ENCODE data around the gene MRPS14.

The MRPS14 gene

DNA sequence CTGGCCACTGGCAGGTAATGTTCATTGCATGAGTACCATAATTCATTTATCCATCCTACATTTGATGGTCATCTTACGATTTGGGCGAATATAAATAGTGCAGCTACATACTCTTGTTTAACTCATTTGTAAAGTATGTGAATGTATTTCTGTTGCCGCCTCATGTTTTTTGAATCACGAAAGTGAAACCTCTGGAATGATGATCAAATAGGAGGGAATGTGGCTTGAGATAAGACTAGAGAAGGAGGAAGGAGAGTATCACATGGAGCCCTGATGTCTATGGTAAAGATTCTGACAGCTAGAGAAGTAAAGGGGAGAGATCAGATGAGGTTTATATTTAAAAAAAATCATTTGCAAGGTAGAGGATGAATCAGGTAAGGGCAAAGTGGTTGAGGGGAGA lies 8.0 kb downstream of the MRPS14 start:
- no peak for DNase-seq

DNA sequence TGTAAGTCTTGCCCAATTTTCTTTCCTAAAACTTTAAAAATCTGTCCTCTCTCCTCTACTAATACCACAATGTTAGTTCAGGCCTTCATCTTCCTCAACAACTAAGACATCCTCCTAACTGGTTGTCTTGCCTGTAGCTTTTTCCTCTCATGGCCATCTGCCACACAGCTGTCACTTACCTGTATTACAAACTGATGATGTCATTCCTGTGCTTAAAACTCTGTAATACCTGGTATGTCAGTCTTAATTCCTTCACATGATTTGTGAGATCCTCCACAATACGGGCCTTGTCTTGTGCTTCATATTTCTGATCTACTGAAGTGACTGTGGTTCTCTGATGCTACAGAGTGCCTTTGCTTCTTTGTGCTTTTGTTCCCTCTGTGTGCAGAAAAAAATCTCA lies 9.8 kb downstream of the MRPS14 start:
- no peak for DNase-seq

DNA sequence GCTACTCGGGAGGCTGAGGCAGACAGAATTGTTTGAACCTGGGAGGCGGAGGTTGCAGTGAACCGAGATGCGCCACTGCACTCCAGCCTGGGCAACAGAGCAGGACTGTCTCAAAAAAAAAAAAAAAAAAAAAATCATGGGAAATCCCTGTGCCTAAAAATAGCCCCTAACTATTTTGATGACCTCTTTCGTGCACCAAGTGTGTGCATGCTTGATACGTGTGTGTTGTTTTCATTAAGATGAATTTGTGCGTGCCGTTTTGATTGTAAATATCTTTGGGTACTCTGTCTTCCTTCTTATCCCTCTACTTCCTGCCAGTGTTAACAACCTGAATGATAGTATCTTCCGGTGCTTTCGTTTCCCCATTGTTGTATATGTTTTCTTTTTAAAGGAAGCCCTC lies 13.7 kb downstream of the MRPS14 start:
- no peak for DNase-seq

DNA sequence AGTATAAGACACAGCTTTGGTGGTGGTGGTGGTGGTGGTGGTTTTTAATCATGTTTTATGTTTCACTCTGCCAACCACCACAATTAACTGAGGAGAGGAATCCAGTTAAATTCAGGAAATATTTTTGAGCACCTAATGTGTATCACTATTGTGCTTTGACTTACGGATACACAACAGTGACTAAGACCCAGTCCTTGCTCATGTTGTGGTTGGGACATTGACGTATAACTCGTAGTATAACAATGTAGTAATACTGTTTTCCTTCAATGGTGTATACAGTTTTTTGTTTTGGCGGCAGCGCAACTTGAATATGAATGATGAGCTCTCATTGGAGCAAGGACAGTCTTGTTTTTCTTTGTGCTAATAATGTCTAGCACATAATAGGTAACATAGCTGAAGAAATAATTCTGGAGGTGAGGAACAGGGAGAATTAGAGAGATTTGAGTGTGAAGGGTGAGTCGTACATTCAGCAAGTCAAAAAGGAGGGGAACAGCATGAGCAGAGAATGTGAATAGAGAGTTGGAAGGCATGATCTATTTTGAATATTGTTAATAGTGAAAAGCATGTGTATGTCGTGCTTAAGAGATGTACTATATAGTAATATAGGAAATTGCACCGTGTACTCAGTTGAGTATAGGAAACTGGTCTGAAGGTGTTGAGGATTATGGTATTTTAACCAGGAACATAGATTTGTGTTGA lies 18.0 kb downstream of the MRPS14 start:
- DNase-seq = no peak

DNA sequence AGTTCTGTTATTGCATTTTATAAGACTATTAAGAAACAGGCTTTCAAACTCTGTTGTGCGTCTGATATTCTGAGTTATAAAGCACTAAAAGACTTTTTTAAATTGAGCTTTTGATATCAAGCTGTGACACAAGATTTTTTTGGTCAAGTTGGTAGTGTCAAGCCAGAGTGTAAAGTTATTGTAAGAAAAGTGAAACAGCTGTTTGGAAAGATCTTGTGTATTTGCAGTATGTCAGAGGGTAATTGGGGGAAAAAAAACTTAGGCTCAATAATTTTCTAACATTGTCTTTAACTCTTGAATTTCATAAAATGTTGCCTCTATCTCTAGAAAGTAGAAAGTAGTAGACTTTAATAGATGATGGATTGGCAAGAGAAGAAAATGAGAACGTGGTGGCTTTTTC lies 19.7 kb downstream of the MRPS14 start:
- DNase-seq = no peak

DNA sequence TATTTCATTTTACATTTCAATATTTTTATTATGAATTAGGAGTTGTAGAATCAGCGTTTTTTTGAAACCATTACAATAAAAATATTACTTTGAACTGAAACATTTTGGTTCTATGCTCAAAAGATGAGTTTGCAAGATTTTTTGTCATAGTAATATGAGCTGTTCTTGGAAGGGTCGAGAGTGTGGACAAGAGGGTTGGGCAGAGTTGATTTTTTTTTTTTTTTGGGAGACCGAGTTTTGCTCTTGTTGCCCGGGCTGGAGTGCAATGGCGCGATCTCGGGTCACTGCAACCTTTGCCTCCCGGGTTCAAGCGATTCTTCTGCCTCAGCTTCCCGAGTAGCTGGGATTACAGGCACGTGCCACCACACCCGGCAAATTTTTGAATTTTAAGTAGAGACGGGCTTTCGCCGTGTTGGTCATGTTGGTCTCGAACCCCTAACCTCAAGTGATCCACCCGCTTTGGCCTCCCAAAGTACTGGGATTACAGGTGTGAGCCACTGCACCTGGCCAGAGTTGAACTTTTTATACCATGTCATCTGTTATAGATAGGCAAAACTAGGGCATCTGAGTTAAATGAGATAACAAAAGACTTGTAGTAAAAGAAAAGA lies 20.2 kb downstream of the MRPS14 start:
- no peak for DNase-seq

DNA sequence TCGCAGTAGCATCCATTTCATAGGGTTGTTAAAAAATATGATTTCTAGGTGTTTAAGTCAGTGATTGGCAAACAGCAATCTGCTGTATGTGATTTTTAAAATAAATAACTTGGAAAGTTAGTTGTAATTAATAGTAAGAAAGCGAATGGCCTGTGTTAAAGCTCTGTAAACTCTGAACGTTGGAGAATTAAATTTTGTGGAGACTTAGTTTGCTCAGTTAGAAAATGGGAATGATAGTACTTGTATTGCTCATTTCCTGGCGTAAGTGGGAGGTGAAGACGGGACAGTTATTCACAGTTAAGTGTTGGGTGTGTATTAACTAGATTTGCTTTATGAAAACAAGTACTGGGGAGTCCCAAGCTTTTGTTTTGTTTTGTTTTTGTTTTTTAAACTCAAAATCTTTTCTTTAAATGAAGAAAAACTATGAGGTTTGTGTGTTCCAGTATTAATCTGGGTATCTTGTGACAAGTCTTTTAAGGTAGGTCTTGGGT lies 22.5 kb downstream of the MRPS14 start:
- DNase-seq = no peak

DNA sequence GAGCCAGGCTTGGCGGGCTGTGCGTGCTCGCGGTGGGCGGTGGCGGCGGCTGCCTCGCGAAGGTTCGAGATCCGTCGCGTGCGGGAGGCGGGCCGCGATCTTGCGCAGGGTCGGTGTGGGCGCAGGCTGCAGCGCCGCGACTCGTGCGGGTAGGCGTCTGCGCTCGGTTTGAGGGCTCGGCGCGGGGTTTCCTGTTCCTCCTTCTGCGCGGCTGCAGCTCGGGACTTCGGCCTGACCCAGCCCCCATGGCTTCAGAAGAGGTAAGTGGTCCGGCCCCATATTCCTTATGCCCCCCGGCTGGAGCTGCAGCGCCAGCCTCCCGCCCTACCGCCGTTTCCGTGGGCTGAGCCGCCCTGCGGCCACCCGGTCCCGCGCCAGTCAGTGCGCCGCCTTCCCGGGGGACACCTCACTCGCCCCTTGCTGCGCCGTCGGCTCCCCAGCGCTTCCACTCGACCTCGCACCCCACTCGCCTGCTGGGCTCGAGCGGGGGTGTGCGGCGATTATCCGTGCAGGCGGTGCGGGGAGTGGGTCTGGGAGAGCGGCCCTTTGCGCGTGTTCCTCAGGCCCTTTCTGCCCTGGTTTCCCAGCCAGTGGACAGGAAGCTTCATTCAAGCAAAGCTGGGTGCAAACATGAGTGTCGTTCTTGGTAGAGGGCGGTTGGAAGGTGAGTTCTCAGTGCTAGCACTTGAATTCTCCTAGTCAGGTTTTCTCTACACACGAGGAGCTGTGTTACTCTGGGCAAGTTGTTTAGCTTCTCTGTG lies 23.1 kb downstream of the MRPS14 start, which contains the start of gene CACYBP:
CACYBP (plus strand) TSS at position 12 of the 761 bp plus-strand sequence; CDS start at position 246, 234 bp downstream.
- peak; percentile 33 for DNase-seq

DNA sequence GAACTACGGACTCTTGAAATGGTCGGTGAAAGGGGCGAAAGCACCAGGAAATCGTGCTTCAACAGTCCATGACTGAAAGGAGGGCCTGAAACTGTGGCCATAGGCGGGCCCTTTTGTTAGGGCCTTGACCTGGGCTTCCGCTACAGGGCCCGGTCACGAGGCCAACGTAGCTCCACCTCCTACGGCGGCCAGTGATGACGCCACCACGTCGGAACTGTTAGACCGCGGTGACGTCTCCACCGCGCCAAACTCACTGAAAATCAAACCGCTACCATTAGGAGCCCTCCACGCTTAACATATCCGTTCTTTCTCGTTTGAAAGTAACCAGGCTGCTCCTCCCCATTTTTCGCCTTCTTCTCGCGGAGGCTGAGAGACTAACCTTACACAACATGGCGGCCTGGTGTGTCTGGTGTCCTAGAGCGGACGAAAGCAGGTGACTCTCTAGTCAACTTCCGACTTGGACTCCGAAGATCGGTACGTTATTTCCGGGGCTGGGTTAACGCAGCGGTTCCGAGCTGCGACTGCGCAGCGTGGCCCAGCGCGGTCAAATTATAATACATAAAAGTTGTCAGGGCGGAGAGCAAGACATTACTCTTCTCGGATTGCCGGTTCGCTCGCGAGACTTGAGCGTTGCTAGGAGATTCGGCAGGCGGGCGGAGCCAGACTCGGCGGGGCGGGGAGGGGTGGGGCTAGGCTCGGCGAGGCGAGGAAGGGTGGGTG lies 23.8 kb downstream of the MRPS14 start:
- DNase-seq = peak; percentile 99

DNA sequence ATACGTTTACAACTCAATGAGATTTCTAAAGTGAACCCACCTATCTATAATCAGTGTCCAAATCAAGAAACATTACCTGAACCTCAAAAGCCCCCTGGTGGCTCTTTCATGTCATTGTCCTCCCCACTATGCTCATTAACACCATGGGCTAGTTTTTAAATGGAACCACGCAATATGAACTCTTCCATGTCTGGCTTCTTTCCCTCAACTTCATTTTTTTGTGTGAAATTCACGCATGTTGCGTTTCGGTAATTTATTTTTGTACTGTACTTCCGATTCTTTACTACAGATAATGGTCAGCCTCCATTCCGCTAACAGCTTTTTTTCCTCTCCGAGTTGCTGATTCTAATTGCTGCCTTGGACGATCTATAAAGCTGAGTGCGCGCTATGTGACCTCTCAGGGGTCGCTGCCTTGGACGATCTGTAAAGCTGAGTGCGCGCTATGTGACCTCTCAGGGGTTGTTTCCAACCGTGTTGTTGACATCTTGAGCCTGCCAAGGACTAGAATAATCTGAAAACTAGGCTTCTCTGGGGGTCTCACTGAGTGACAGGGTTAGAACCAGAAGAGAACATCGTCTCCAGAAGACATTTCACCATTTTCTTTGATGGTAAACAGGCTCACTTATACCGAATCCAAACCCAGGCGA lies 24.5 kb downstream of the MRPS14 start:
- peak; percentile 70 for DNase-seq

DNA sequence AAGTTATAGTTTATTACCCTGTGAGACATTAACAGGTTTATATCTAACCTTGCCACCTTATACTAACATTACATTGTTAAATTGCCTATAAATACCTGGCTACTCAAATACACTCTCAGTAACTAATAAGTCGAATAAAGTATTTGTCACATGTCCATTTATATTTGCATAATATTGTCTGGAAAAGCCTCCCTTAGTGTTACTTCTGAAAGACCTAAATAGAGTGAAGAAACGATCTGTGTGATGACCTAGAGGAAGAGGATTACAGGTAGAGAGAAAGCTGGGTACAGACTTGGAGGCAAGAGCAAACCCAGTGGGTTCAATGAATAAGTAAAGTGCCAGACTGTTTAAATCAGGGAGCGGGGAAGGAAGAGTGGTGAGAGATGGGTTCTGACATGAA lies 26.2 kb downstream of the MRPS14 start:
- DNase-seq = no peak

DNA sequence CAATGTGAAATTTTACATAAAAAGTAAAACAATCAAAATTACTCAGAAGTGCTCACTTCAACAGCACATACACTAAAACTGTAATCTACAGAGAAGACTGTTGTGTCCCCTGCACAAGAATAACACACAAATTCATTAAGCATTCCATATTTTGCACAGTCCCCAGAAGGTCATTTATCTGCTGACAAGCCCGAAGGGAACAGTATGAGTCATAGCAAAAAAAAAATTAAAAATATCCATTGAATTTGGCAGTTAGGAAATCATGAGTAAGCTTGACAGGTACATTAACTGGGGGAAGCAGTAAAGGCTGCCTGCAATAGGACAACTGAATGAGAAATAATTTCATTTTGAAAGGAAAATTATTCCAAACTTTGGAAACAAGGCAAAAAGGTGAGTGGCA lies 26.7 kb downstream of the MRPS14 start:
- DNase-seq = no peak

DNA sequence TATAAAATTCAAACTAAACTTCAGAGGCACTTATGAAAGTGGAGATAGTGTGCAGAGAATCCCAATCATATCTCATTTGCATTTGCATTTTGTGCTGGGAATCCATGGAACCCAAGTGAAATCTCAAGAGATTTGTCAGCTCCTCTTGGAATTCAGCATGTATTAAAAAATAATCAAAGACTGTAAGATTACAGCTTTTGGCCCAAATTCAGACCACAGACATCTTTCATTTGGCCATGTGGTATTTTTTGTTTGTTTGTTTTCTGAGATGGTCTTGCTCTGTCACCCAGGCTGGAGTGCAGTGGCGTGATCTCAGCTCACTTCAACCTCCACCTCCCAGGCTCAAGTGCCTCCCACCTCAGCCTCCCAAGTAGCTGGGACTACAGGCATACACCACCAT lies 27.3 kb downstream of the MRPS14 start:
- no peak for DNase-seq

DNA sequence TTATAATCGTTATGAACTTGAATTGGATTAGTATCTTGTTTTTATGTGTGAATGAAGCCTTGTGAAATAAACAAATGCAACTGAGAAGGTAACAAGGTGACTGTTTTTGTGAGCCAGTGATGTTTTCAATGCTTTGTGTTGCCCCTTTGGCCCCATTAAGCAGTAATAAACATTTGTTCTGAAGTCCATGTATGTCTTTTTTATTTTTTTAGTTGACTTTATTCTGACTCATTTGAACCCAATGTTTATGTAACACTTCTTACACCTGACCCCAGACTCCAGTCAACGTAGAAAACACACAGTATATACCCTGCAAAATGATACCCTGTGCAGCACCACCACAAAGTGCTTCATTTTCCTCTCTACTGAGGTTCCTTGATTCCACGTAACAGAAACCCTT lies 28.1 kb downstream of the MRPS14 start:
- no peak for DNase-seq

DNA sequence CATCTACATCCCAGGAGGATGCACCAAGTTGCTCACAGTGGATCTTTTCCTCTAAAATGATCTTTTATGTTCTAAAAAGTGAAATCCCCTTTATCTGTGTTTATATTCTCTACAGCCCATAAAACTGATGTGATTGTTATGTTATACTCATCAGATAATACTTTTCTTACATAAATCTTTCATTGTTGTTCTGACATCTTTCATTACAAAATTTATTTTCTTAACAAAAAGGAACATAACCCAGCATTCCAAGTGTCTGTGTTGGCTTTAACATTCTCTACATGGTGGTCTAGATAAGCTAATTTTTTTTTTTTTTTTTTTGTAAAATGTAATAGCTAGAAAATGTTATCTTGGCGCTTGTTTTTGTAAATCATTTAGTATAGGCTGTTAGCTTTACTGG lies 31.8 kb downstream of the MRPS14 start:
- no peak for DNase-seq

DNA sequence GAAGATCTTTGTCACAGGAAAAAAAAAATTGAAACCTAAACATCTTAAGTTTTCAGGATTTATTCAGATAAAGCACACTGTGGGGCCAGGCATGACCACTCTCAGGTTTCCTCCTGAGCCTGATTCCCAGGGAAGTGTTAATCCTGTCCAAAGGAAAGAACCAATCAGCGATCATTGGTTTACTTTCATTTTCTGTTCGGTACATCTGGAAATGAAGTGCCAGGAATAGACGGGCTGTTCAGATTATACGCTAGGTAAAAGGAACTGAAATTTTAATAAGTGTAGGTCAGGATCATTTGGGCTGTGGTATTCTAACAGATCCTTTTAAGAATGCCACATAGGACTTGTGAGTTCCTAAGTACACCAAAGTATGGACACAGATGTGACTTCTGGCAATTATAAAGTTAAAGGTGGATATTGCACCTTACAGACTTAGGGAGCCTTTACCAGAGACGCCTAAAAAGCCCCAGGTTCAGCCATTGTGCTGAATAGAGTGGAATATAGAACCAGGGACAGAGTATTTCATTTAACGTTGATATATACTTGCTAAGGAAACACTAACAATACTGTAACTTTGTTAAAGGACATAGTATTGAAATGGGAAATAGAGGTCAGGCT lies 32.7 kb downstream of the MRPS14 start:
- DNase-seq = no peak

DNA sequence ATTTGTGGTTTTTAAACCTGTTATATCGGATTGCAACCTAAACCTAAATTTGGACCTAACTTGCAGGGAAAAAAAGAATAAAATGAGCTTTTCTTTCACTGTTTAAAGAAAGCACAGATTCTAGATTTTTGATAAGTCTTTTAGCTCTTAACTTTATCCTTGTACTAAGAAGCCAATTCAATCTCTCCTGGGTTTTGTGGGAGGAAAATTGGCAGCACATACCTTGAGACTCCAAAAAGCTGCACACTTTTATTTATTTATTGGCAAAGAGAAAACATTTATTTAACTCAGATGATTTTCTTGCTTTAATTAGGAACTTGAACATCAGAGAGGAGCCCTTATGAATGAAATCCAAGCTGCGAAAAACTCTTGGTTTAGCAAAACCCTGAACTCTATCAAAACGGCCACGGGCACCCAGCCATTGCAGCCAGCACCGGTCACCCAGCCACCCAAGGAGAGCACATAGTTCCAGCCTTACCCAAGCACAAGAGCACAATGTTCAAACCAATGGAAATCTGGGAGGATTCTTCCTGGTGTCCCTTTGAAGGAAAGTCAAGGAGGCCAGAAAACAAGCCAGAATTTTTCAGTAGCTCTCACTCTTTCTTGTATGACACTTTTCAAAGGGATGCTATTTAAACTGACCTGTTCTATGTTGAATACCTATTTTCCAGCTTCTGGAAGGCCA lies 33.5 kb downstream of the MRPS14 start:
- DNase-seq = no peak

DNA sequence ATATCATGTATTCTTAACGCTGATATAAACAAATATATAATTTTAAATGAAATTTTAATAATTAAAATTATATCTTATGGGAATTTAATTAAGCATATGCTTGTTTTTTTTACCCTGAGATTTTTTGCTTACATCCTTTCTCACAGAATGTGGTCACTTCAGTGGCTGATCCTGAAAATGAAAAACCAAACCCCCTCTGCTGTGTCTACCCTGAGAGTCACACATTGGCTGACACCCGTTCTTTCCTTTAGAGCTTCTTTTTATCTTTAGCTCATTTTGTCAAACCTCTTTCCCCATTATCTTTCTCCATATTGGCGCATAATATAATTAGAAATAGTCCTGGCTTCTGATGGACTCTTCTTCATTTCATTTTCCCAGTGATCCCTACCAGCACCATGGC lies 34.2 kb downstream of the MRPS14 start:
- no peak for DNase-seq

DNA sequence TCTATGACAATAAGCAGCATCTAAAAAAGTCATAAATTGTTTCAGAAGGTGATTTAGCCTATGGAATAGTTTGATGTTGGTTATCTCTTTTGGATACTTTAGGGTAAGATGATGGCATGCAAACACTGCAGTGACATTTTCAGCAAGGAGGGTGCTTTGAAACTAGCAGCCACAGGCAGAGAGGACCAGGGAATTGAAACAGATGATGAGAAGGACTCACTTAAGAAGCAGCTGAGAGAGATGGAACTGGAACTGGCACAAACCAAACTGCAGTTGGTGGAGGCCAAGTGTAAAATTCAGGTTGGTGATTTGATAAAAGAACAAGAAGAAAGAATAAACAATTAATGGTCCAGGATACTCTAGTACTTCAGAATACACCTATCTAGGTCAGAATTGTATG lies 34.7 kb downstream of the MRPS14 start:
- DNase-seq = no peak

DNA sequence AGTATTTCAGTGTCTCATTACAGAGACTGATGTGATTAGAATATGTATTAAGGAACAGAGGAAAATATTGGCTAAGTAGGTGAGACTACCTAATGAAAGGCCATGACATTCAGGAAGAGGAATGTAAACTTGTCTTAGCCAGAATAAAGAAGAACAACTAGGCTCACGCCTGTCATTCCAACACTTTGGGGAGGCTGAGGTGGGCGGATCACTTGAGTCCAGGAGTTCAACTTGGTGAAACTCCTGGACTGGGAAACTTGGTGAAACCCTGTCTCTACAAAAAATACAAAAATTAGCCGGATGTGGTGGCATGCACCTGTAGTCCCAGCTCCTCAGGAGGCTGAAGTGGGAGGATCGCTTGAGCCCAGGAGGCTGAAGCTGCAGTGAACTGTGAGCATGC lies 38.3 kb downstream of the MRPS14 start:
- no peak for DNase-seq

DNA sequence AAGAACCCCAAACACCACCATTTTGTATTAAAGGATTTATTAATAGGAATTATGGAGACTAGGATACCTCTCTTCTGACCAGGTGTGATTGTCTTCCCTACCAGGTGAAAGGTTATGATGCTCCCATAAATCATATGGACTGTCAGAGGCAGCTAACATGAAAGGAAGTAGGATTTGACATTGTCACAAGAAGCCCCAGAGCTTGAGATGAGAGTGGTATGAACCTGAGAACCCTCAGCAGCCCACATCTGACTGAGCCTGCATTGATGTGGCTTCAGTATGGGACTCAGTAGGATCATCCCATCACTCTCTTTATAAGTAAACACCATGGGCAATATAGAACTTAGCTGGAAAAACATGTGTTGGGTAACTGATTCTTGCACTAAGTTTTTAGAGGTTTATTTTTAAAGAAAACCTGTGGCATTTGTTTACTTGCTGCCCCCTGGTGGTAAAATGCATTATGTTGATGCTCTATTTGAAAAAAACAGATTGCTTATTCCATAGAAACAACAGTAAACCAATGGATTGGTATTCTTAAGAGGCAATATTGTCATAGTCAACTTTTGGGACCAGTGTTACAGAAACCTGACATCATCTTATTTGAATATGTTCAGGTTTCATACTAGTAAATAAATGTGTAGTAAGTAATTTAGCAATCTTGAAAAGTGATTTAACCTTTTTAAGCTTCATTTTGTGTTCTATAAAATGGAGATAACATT lies 40.1 kb downstream of the MRPS14 start:
- no peak for DNase-seq

All from CD4-positive, alpha-beta T cell treated with Interleukin-15 for 1 hour (primary cell).